Stimulated activated effector memory CD8-positive, alpha-beta T cell treated with anti-CD3 and anti-CD28 coated beads, Interleukin-12 subunit alpha, Interleukin-12 subunit beta, amount 100 ng/mL, for 72 hours (primary cell): ENCODE results near the gene ARHGEF1.
"Not testable (repeated sequence)": the region's sequence is repeated elsewhere in the genome, so short reads cannot be mapped to it uniquely, and the experiment has no call there.

Source experiments
- ATAC-seq: fragments of 150-1000 bp; cut with Tn5 transposase; 2 replicates; pipeline ENCODE4 v1.10.0; 2021
- DNase-seq, 2 donors: peaks; one replicate each; pipeline ENCODE4 v3.0.0; 2021 to 2022; ENCODE audit warnings: low spot score in 2 of 2
- H3K27ac Mint-ChIP-seq: one replicate; pipeline ENCODE4 v1.8.0; 2022; ENCODE audit warnings: mild to moderate bottlenecking, mixed read lengths
- H3K36me3 Mint-ChIP-seq: one replicate; pipeline ENCODE4 v1.8.0; 2022; ENCODE audit warnings: mild to moderate bottlenecking, mixed read lengths
- H3K4me1 Mint-ChIP-seq: one replicate; pipeline ENCODE4 v1.8.0; 2022; ENCODE audit warnings: mixed read lengths
- H3K4me3 Mint-ChIP-seq: one replicate; pipeline ENCODE4 v1.8.0; 2022; ENCODE audit warnings: mild to moderate bottlenecking, mixed read lengths
- H3K9me3 Mint-ChIP-seq: one replicate; pipeline ENCODE4 v1.8.0; 2022; ENCODE audit warnings: mixed read lengths

The ARHGEF1 gene

GRCh38 chr19:41933693-41934426, 50.9 kb downstream of the ARHGEF1 start:
- DNase-seq (no peak), ATAC-seq (no peak)
- no peak overlapping the region for H3K4me3 Mint-ChIP-seq
- peaks cover 68% of the 10 kb centered on the region for H3K4me1 Mint-ChIP-seq
- H3K27ac Mint-ChIP-seq: peak overlapping the region; percentile 71
- no peaks in the 10 kb centered on the region for H3K9me3 Mint-ChIP-seq
- H3K36me3 Mint-ChIP-seq: peaks cover 6% of the 10 kb centered on the region

DNA sequence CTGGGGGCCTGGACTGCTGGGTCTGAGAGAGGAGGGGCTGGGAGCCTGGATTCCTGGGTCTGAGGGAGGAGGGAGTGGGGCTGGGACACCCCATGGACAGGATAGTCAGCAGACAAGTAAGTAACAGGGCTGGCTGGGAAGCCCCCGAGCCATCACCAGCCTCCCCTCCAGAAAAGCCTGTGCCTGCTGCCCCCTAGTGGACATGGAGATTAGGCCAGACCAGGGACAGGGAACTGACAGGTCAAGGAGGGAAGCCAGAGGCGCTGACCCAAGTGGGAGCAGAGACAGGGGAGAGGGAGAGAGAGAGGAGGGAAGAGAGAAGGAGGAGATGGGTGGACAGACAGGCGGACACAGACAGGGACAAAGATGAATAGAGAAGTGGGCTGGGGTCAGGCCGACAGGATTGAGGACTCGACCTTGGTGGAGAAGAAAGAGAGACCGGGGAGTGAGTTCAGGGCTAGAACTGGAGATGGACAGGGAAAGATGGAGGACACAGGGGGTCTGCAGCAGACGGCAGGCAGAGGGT, 51.9 kb downstream of the ARHGEF1 start:
- ATAC-seq (peak; percentile 71), DNase-seq (peak; percentile 80 to 92)
- H3K36me3 Mint-ChIP-seq: peaks cover 6% of the 10 kb centered on the region
- peak overlapping the region; percentile 41 for H3K4me3 Mint-ChIP-seq
- H3K27ac Mint-ChIP-seq: peak overlapping the region; percentile 71
- H3K4me1 Mint-ChIP-seq: peaks cover 57% of the 10 kb centered on the region
- no peaks in the 10 kb centered on the region for H3K9me3 Mint-ChIP-seq

DNA sequence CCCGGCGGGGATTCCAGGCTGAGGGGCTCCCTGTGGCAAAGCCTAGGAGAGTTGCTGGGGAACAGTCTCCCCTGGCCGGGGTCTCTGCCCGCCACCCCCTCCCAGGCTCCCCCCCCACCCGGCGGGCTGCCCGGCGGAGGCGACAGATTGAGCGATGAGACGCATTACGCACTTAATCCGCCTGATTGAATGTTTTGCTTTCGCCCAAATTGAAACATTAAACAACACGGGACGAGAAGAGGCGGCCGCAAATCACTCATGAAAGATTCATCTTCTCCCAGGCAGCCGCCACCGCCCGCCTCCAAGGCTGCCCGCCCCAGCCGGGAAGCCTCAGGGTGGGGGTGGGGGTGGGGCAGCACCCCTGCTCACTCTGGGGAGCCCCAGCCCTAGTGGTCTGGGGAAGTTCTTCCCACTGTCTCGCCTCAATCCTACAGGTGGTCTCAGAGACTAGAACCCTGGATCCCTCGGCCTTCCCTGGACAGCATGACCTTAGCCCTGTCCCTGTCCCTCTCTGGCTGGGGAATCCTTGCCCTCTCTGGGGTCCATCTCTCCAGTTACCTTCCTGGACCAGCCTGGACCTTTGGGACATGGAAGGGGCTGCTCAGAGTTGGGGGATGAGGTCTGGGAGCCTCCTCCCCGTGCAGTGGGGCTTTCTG, 52.9 kb downstream of the ARHGEF1 start:
- Mint-ChIP-seq H3K4me3 (peak overlapping the region; percentile 41), H3K36me3 (peaks cover 6% of the 10 kb centered on the region), H3K4me1 (peaks cover 50% of the 10 kb centered on the region), H3K27ac (peak overlapping the region; percentile 71), H3K9me3 (no peaks in the 10 kb centered on the region)
- no peak for DNase-seq
- peak; percentile 2 for ATAC-seq

- Mint-ChIP-seq H3K4me1 (peaks cover 55% of the 10 kb centered on the region), H3K36me3 (peaks cover 6% of the 10 kb centered on the region), H3K9me3 (no peaks in the 10 kb centered on the region), H3K4me3 (peak overlapping the region; percentile 34), H3K27ac (peak overlapping the region; percentile 70)
- ATAC-seq (peak; percentile 89), DNase-seq (peak in 1 of 2 donors; percentile 70)
Measured at GRCh38 chr19:41936416-41936850, 53.4 kb downstream of the ARHGEF1 start.

- peaks cover 60% of the 10 kb centered on the region for H3K4me1 Mint-ChIP-seq
- no peak for ATAC-seq
- DNase-seq: no peak
- peaks cover 6% of the 10 kb centered on the region for H3K36me3 Mint-ChIP-seq
- no peaks in the 10 kb centered on the region for H3K9me3 Mint-ChIP-seq
- H3K27ac Mint-ChIP-seq: peak overlapping the region; percentile 70
- H3K4me3 Mint-ChIP-seq: peak overlapping the region; percentile 34
Measured at GRCh38 chr19:41936961-41937360, 54.0 kb downstream of the ARHGEF1 start.

- ATAC-seq (no peak), DNase-seq (no peak)
- H3K9me3 Mint-ChIP-seq: no peaks in the 10 kb centered on the region
- H3K36me3 Mint-ChIP-seq: peaks cover 8% of the 10 kb centered on the region
- H3K27ac Mint-ChIP-seq: no peak overlapping the region
- peaks cover 56% of the 10 kb centered on the region for H3K4me1 Mint-ChIP-seq
- no peak overlapping the region for H3K4me3 Mint-ChIP-seq
Measured at GRCh38 chr19:41937525-41938468, 54.8 kb downstream of the ARHGEF1 start.

GRCh38 chr19:41939209-41939608, 56.2 kb downstream of the ARHGEF1 start:
- Mint-ChIP-seq H3K36me3 (peaks cover 14% of the 10 kb centered on the region), H3K4me3 (peak overlapping the region; percentile 75), H3K4me1 (peaks cover 53% of the 10 kb centered on the region), H3K27ac (peak overlapping the region; percentile 79)
- not testable (repeated sequence) for H3K9me3 Mint-ChIP-seq, DNase-seq, ATAC-seq

GRCh38 chr19:41939861-41940730, 57.1 kb downstream of the ARHGEF1 start:
- peaks cover 53% of the 10 kb centered on the region for H3K4me1 Mint-ChIP-seq
- H3K27ac Mint-ChIP-seq: peak overlapping the region; percentile 79
- H3K36me3 Mint-ChIP-seq: peaks cover 19% of the 10 kb centered on the region
- peak overlapping the region; percentile 75 for H3K4me3 Mint-ChIP-seq
- ATAC-seq (no peak), DNase-seq (no peak)
- no peaks in the 10 kb centered on the region for H3K9me3 Mint-ChIP-seq

- Mint-ChIP-seq H3K4me1 (peaks cover 54% of the 10 kb centered on the region), H3K4me3 (peak overlapping the region; percentile 75), H3K36me3 (peaks cover 26% of the 10 kb centered on the region), H3K9me3 (no peaks in the 10 kb centered on the region), H3K27ac (peak overlapping the region; percentile 79)
- DNase-seq: no peak
- no peak for ATAC-seq
Measured at GRCh38 chr19:41940731-41941409, 57.9 kb downstream of the ARHGEF1 start.

GRCh38 chr19:41941410-41942202, 58.6 kb downstream of the ARHGEF1 start:
- Mint-ChIP-seq H3K4me1 (peaks cover 53% of the 10 kb centered on the region), H3K27ac (peak overlapping the region; percentile 58), H3K36me3 (peaks cover 29% of the 10 kb centered on the region), H3K9me3 (no peaks in the 10 kb centered on the region), H3K4me3 (peak overlapping the region; percentile 75)
- no peak for ATAC-seq
- DNase-seq: no peak

GRCh38 chr19:41944336-41944735, 61.4 kb downstream of the ARHGEF1 start:
- Mint-ChIP-seq H3K27ac (peak overlapping the region; percentile 94), H3K36me3 (peaks cover 35% of the 10 kb centered on the region), H3K9me3 (no peaks in the 10 kb centered on the region), H3K4me1 (peaks cover 59% of the 10 kb centered on the region), H3K4me3 (peak overlapping the region; percentile 60)
- DNase-seq (no peak), ATAC-seq (no peak)

DNA sequence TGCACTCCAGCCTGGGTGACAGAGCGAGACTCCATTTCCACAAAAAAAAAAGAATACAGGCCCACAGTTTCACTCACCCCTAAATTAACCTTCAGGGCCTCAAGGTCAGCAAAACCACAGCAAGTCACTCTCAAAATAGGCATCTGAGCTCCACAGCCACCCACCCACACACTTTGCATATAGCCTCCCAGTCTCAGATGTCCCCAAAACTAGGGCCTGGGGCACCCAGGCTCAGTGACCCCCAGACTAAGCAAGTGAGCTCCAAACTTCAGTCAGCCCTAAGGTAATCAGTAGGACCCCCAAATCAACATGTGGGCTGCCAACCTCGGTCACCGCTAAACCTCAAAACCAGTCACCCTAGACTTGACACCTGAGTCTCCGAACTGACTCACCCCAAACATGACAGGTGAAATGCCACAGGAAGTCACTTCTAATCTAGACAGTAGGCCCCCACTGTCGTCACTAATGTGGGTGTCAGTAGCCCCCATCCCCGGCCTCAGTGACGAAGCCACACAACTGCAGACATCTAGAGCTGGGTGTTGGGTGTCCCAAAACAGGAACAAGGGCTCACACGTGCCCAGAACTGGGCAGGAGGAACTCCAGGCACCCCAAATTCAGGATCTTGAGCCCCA, 62.3 kb downstream of the ARHGEF1 start:
- ATAC-seq (peak; percentile 97), DNase-seq (peak; percentile 69 to 91)
- Mint-ChIP-seq H3K4me3 (peak overlapping the region; percentile 60), H3K4me1 (peaks cover 64% of the 10 kb centered on the region), H3K36me3 (peaks cover 35% of the 10 kb centered on the region), H3K9me3 (no peaks in the 10 kb centered on the region), H3K27ac (peak overlapping the region; percentile 94)

DNA sequence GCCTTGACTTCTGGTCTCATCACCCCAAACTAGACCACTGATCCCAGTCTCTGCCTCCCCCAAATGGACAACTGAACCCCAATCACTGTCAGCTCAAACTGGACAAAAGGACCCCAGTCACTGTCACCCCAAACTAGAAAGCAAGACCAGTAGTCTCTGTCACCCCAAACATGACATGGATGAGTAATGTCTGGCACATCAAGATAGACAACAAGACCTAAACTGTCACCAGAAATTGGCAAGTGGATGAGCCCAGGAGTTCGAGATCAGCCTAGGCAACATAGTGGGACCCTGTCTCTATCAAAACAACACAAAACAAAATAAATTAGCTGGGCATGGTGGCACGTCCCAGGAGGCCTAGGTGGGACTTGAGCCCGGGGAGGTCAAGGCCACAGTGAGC, 64.1 kb downstream of the ARHGEF1 start:
- H3K27ac Mint-ChIP-seq: peak overlapping the region; percentile 90
- H3K4me1 Mint-ChIP-seq: peaks cover 63% of the 10 kb centered on the region
- no peaks in the 10 kb centered on the region for H3K9me3 Mint-ChIP-seq
- peak overlapping the region; percentile 60 for H3K4me3 Mint-ChIP-seq
- peaks cover 35% of the 10 kb centered on the region for H3K36me3 Mint-ChIP-seq
- DNase-seq: no peak
- ATAC-seq: peak; percentile 14
